A549 (cell line): ENCODE results near the gene PSMA7. TPM values are rescaled to one million over a fixed set of nuclear protein-coding genes. Genes with fewer than 3 reads are reported as not detected.

Source experiments
- ATAC-seq, 2 experiments: fragments of 200-7000 bp in 1 of 2; fragments of >200 bp in 1 of 2; cut with Nextera tagmentation in 1 of 2; cut with Tn5 transposase in 1 of 2; 3 replicates each; pipeline versions ENCODE4 v1.8.0 to v1.9.1; 2018 to 2020; ENCODE audit warnings: mild to moderate bottlenecking in 1 of 2, moderate library complexity in 1 of 2
- CTCF ChIA-PET: fragments of 300-600 bp; sonication (Branson Sonifier 250); formaldehyde crosslinking; extraction: SDS; loops from one replicate; lab custom pipeline; 2021; ENCODE audit warnings: antibody characterized with exemption, inconsistent platforms; lab: Yijun Ruan, JAX
- POLR2A ChIA-PET: fragments of 350-600 bp; formaldehyde crosslinking; extraction: SDS; loops from one replicate; lab custom pipeline; 2021; ENCODE audit warnings: antibody characterized with exemption, inconsistent platforms; lab: Yijun Ruan, JAX
- DNase-seq, 2 experiments: peaks; one replicate each; pipeline versions ENCODE4 v3.0.0 to v3.0.0-alpha.2; 2011 to 2016; ENCODE audit warnings: low read depth in 1 of 2, low spot score in 1 of 2
- FAIRE-seq: peaks from 2 replicates; lab custom pipeline; 2011; peaks lifted over from hg19 to GRCh38; lab: Jason Lieb, UNC
- H3K27ac ChIP-seq, 2 experiments: fragments of >200 bp; sonication (Bioruptor Twin); formaldehyde crosslinking; 3 replicates each; pipeline ENCODE4 v1.5.1; 2016 to 2017
- H3K4me1 ChIP-seq: fragments of >200 bp; sonication (Bioruptor Twin); formaldehyde crosslinking; 3 replicates; pipeline ENCODE4 v1.6.1; 2016
- H3K4me2 ChIP-seq: fragments of >200 bp; sonication (Bioruptor Twin); formaldehyde crosslinking; 3 replicates; pipeline ENCODE4 v1.6.1; 2016
- H3K4me3 ChIP-seq: fragments of >200 bp; sonication (Bioruptor Twin); formaldehyde crosslinking; 3 replicates; pipeline ENCODE4 v1.5.1; 2016
- H3K9me3 ChIP-seq: fragments of >200 bp; sonication (Bioruptor Twin); formaldehyde crosslinking; 3 replicates; pipeline ENCODE4 v1.6.1; 2016
- BCL3 ChIP-seq: fragments of >200 bp; sonication (Bioruptor Twin); formaldehyde crosslinking; IDR thresholded peaks from 3 replicates; pipeline ENCODE4 v1.6.1; 2016
- CHD4 ChIP-seq: fragments of 200-600 bp; sonication (generic); IDR thresholded peaks from 2 replicates; pipeline ENCODE4 v1.6.1; 2016; ENCODE audit warnings: antibody characterized with exemption, mild to moderate bottlenecking, borderline replicate concordance
- FOSB ChIP-seq: fragments of 250-450 bp; sonication (Bioruptor Pico); IDR thresholded peaks from 2 replicates; pipeline ENCODE4 v1.5.0; 2020; ENCODE audit warnings: mild to moderate bottlenecking, moderate library complexity
- HES2 ChIP-seq: fragments of >200 bp; sonication (Bioruptor Twin); formaldehyde crosslinking; IDR thresholded peaks from 2 replicates; pipeline ENCODE4 v1.6.1; 2016
- HEYL ChIP-seq: fragments of 250-450 bp; sonication (Bioruptor Pico); IDR thresholded peaks from 2 replicates; pipeline ENCODE4 v1.8.0; 2021; ENCODE audit warnings: mild to moderate bottlenecking, moderate library complexity
- HMGXB4 ChIP-seq: fragments of 250-450 bp; sonication (Bioruptor Pico); IDR thresholded peaks from 2 replicates; pipeline ENCODE4 v1.5.0; 2021; ENCODE audit warnings: mild to moderate bottlenecking, moderate library complexity, borderline replicate concordance
- HOXB5 ChIP-seq: fragments of 250-450 bp; sonication (Bioruptor Pico); IDR thresholded peaks from 2 replicates; pipeline ENCODE4 v1.5.0; 2020; ENCODE audit warnings: mild to moderate bottlenecking, moderate library complexity
- NFE2L2 ChIP-seq: fragments of 150-350 bp; conservative IDR thresholded peaks from 2 replicates; pipeline ENCODE4 v1.6.1; 2014; ENCODE audit warnings: low read length
- NPAS2 ChIP-seq: fragments of 250-450 bp; sonication (Bioruptor Pico); IDR thresholded peaks from 2 replicates; pipeline ENCODE4 v1.8.0; 2022; ENCODE audit warnings: mild to moderate bottlenecking, moderate library complexity, borderline replicate concordance
- PBX3 ChIP-seq: IDR thresholded peaks from 2 replicates; pipeline ENCODE4 v1.6.1; 2012
- POLR2A ChIP-seq: IDR thresholded peaks from 2 replicates; pipeline ENCODE4 v1.6.1; 2012; ENCODE audit warnings: mild to moderate bottlenecking, low read length
- POLR2AphosphoS2 ChIP-seq: conservative IDR thresholded peaks from 2 replicates; pipeline ENCODE4 v1.6.1; 2012; ENCODE audit warnings: low read length, improper control_type of control experiment, inconsistent platforms
- RAD21 ChIP-seq, 2 experiments: fragments of >200 bp in 1 of 2; sonication (Bioruptor Twin) in 1 of 2; formaldehyde crosslinking in 1 of 2; IDR thresholded peaks in 1 of 2; conservative IDR thresholded peaks in 1 of 2; 2 replicates in 1 of 2; 3 replicates in 1 of 2; pipeline ENCODE4 v1.6.1; 2012 to 2018; ENCODE audit warnings: inconsistent platforms in 1 of 2
- RARB ChIP-seq: fragments of 250-450 bp; sonication (Bioruptor Pico); IDR thresholded peaks from 2 replicates; pipeline ENCODE4 v1.8.0; 2021; ENCODE audit warnings: mild to moderate bottlenecking, moderate library complexity
- REST ChIP-seq: fragments of 200-600 bp; sonication (generic); IDR thresholded peaks from 2 replicates; pipeline ENCODE4 v1.6.1; 2016; ENCODE audit warnings: antibody characterized with exemption, mild to moderate bottlenecking, moderate library complexity
- RNF2 ChIP-seq: fragments of 200-600 bp; sonication (generic); IDR thresholded peaks from 2 replicates; pipeline ENCODE4 v1.6.1; 2016; ENCODE audit warnings: low read depth, mild to moderate bottlenecking, antibody characterized with exemption, moderate library complexity, borderline replicate concordance
- SMC3 ChIP-seq: fragments of >200 bp; sonication (Bioruptor Twin); formaldehyde crosslinking; IDR thresholded peaks from 3 replicates; pipeline ENCODE4 v1.6.1; 2018; ENCODE audit warnings: inconsistent platforms
- SREBF2 ChIP-seq: fragments of 450-650 bp; IDR thresholded peaks from 2 replicates; pipeline ENCODE4 v1.6.1; 2014; ENCODE audit warnings: mild to moderate bottlenecking, moderate library complexity
- TFCP2L1 ChIP-seq: fragments of 250-450 bp; sonication (Bioruptor Pico); IDR thresholded peaks from 2 replicates; pipeline ENCODE4 v1.5.0; 2021; ENCODE audit warnings: mild to moderate bottlenecking
- USF2 ChIP-seq: fragments of 450-650 bp; IDR thresholded peaks from 2 replicates; pipeline ENCODE4 v1.6.1; 2014; ENCODE audit warnings: antibody characterized with exemption
- ZFP36 ChIP-seq: fragments of 450-650 bp; IDR thresholded peaks from 2 replicates; pipeline ENCODE4 v1.6.1; 2014; ENCODE audit warnings: borderline replicate concordance; ENCODE audit not compliant: partially characterized antibody
- ZNF302 ChIP-seq: fragments of 250-450 bp; sonication (Bioruptor Pico); IDR thresholded peaks from 2 replicates; pipeline ENCODE4 v1.9.0; 2021; ENCODE audit warnings: inconsistent platforms, mild to moderate bottlenecking, moderate library complexity
- WGBS: methylation state at CpG from one replicate; pipeline ENCODE4 v1.1.6; 2017; ENCODE audit errors: missing lambda C conversion rate; 5-methylcytosine and 5-hydroxymethylcytosine counted together
- polyA plus RNA-seq, 4 experiments: library from polyadenylated mRNA; depleted of rRNA in 3 of 4; stranded (reverse); fragments of >200 nt; fragmentation: RNase III in 1 of 4; extraction: RNeasy Plus Mini Kit Qiagen cat#74134 plus additional on column Dnase treatment in 1 of 4; gene quantifications; 2 replicates in 3 of 4; 3 replicates in 1 of 4; pipeline ENCODE4 v1.2.3, GENCODE V29; 2011 to 2017

Gene PSMA7
- polyA plus RNA-seq, 2 of the 4 experiments (the other 2 are of a cell fraction): 511 to 562 TPM

- no peaks in the 10 kb centered on the region for H3K4me1 ChIP-seq
- CTCF ChIA-PET: interaction anchor here (1.1 kb wide), 1 partner anchor 15 kb away, joined by 5 read pairs; no protein-coding TSS in a partner anchor
- no peak for ATAC-seq
- FAIRE-seq: no peak
- no peak overlapping the region for H3K27ac ChIP-seq
- DNase-seq: no peak
- POLR2A ChIA-PET: no interaction called here
- TF ChIP-seq NPAS2 (CRISPR knock-in tag) (no peak), USF2 (no peak), RNF2 (no peak), HMGXB4 (CRISPR knock-in tag) (no peak), ZFP36 (no peak), HEYL (CRISPR knock-in tag) (no peak), SMC3 (no peak), SREBF2 (no peak), TFCP2L1 (CRISPR knock-in tag) (no peak)
- H3K4me3 ChIP-seq: no peak overlapping the region
- WGBS: 47% methylated on average over 5 of the region's 5 CpGs
- peaks cover 87% of the 10 kb centered on the region for H3K9me3 ChIP-seq
- H3K4me2 ChIP-seq: no peak overlapping the region
These were observed 37.6 kb downstream of the PSMA7 start for GRCh38 chr20:62105592-62105991.

- DNase-seq: no peak
- CTCF ChIA-PET: interaction anchor here (1.3 kb wide), 1 partner anchor 16 kb away, joined by 3 read pairs; no protein-coding TSS in a partner anchor
- H3K4me1 ChIP-seq: no peaks in the 10 kb centered on the region
- no peak for FAIRE-seq
- H3K4me3 ChIP-seq: no peak overlapping the region
- H3K9me3 ChIP-seq: peaks cover 89% of the 10 kb centered on the region
- no peak overlapping the region for H3K4me2 ChIP-seq
- 35% methylated on average over 7 of the region's 7 CpGs for WGBS
- no peak for ATAC-seq
- POLR2A ChIA-PET: interaction anchor here (0.8 kb wide), 1 partner anchor 288 kb away, joined by 6 read pairs; no protein-coding TSS in a partner anchor
- no peak for TF ChIP-seq POLR2AphosphoS2
- TF ChIP-seq ZFP36: peak; percentile 4
- no peak overlapping the region for H3K27ac ChIP-seq
These were observed 38.3 kb downstream of the PSMA7 start for GRCh38 chr20:62104791-62105345.

- Histone ChIP-seq H3K4me2 (no peak overlapping the region), H3K27ac (no peak overlapping the region), H3K4me1 (no peaks in the 10 kb centered on the region), H3K9me3 (peaks cover 86% of the 10 kb centered on the region), H3K4me3 (no peak overlapping the region)
- WGBS: 37% methylated on average over 14 of the region's 15 CpGs
- no peak for ATAC-seq
- no peak for DNase-seq
- ChIA-PET CTCF (interaction anchor here (1.0 to 1.6 kb wide), 4 partner anchors 8 to 69 kb away, joined by 3 read pairs; no protein-coding TSS in a partner anchor), POLR2A (interaction anchor here (0.8 kb wide), 1 partner anchor 289 kb away, joined by 6 read pairs; no protein-coding TSS in a partner anchor)
- FAIRE-seq: no peak
- no peak for TF ChIP-seq NFE2L2
- no peak for TF ChIP-seq ZNF302
- no peak for TF ChIP-seq RAD21 (conservative IDR thresholded peaks at IDR 0.05 in 1 of 2, IDR thresholded peaks at IDR 0.05 in 1 of 2)
- no peak for TF ChIP-seq HOXB5 (CRISPR knock-in tag)
- TF ChIP-seq HEYL (CRISPR knock-in tag): no peak
- no peak for TF ChIP-seq HES2
- TF ChIP-seq POLR2A: no peak
- TF ChIP-seq CHD4: no peak
- TF ChIP-seq REST: no peak
- no peak for TF ChIP-seq RARB
- no peak for TF ChIP-seq FOSB (CRISPR knock-in tag)
- no peak for TF ChIP-seq PBX3
- TF ChIP-seq BCL3: no peak
- no peak for TF ChIP-seq NPAS2 (CRISPR knock-in tag)
- no peak for TF ChIP-seq SREBF2
These were observed 38.9 kb downstream of the PSMA7 start for GRCh38 chr20:62104234-62104789.
